Prostate gland (tissue), 2 donors: Measurements from ENCODE around the gene THEM5. TPM values are rescaled to one million over a fixed set of nuclear protein-coding genes. Genes with fewer than 3 reads are reported as not detected.

Experiments
- DNase-seq: peaks from one replicate; pipeline ENCODE4 v3.0.0-alpha.2; 2019; ENCODE audit warnings: low spot score
- H3K27ac ChIP-seq, 2 donors: fragments of 200-600 bp; sonication (generic); 2 replicates each; pipeline ENCODE4 v1.5.1; 2017 to 2019
- H3K27me3 ChIP-seq: fragments of 200-600 bp; sonication (generic); replicated peaks from 2 replicates; pipeline ENCODE4 v1.5.1; 2019; ENCODE audit not compliant: insufficient read depth
- H3K36me3 ChIP-seq, 2 donors: fragments of 200-600 bp; sonication (generic); 1 replicate in 1 of 2; 2 replicates in 1 of 2; pipeline versions ENCODE4 v1.5.1 to v1.8.1; 2017 to 2019
- H3K4me1 ChIP-seq: fragments of 200-600 bp; sonication (generic); replicated peaks from 2 replicates; pipeline ENCODE4 v1.5.1; 2019
- H3K4me3 ChIP-seq, 2 donors: fragments of 200-600 bp; sonication (generic); 2 replicates each; pipeline ENCODE4 v1.5.1; 2017 to 2019
- H3K9me3 ChIP-seq: fragments of 200-600 bp; sonication (generic); 2 replicates; pipeline ENCODE4 v1.5.1; 2017
- CTCF ChIP-seq, 4 experiments: fragments of 200-600 bp in 2 of 4; fragments of 450-650 bp in 2 of 4; sonication (generic) in 2 of 4; IDR thresholded peaks; 1 replicate in 3 of 4; 2 replicates in 1 of 4; pipeline ENCODE4 v1.5.1; 2016 to 2019; ENCODE audit warnings: antibody characterized with exemption in 4 of 4, mild to moderate bottlenecking in 2 of 4, moderate library complexity in 2 of 4
- POLR2A ChIP-seq: fragments of 450-650 bp; IDR thresholded peaks from one replicate; pipeline ENCODE4 v1.6.1; 2016; ENCODE audit warnings: antibody characterized with exemption, mild to moderate bottlenecking
- POLR2AphosphoS5 ChIP-seq: sonication (generic); formaldehyde crosslinking; IDR thresholded peaks from one replicate; pipeline ENCODE4 v1.6.1; 2017; ENCODE audit warnings: antibody characterized with exemption
- WGBS: methylation state at CpG from one replicate; pipeline ENCODE4 v1.1.5; 2018; 5-methylcytosine and 5-hydroxymethylcytosine counted together
- intact Hi-C: fragments of 100-400 bp; cut with DNase I; formaldehyde crosslinking; loops from one replicate; pipeline ENCODE4 v1.14.2; 2022
- total RNA-seq, 2 donors: library from RNA; depleted of rRNA; stranded (reverse); fragments of >200 nt; gene quantifications; one replicate each; pipeline ENCODE4 v1.1.0, GENCODE V29; 2016

THEM5 gene
- total RNA-seq, 2 donors from 2014 or later: not detected

- H3K36me3 ChIP-seq: no peaks in the 10 kb centered on the region
- H3K27me3 ChIP-seq: no peaks in the 10 kb centered on the region
- intact Hi-C loops: no loop called here
- H3K4me1 ChIP-seq: peaks cover 25% of the 10 kb centered on the region
- no peak for DNase-seq
- 60% methylated on average over 3 of the region's 3 CpGs for WGBS
- no peak overlapping the region for H3K4me3 ChIP-seq
- no peaks in the 10 kb centered on the region for H3K9me3 ChIP-seq
- H3K27ac ChIP-seq: peak overlapping the region; percentile 64 to 68
- TF ChIP-seq POLR2A (no peak), POLR2AphosphoS5 (no peak), CTCF (IDR thresholded peaks at IDR 0.05) (no peak)
These were observed 16.3 kb downstream of the THEM5 start for GRCh38 chr1:151837197-151837596.

DNA sequence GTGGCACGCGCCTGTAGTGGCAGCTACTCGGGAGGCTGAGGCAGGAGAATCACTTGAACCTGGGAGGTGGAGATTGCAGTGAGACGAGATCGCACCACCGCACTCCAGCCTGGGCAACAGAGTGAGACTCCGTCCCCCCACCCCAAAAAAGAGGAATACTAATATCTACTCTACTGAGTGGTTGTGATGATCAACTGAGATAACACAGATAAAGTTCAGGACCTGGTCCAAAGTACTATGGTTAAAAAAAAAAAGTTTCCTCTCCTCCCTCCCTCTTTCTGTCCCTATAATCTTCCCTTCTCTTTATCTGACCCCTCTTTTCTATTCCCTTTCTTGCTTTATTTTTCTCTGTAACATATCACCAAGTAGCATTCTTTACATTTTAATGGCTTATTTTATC, 17.9 kb downstream of the THEM5 start:
- H3K4me1 ChIP-seq: peaks cover 25% of the 10 kb centered on the region
- WGBS: 95% methylated on average over 7 of the region's 7 CpGs
- H3K36me3 ChIP-seq: no peaks in the 10 kb centered on the region
- intact Hi-C loops: no loop called here
- no peak for DNase-seq
- TF ChIP-seq POLR2AphosphoS5 (no peak), CTCF (IDR thresholded peaks at IDR 0.05) (no peak), POLR2A (no peak)
- no peak overlapping the region for H3K4me3 ChIP-seq
- H3K9me3 ChIP-seq: no peaks in the 10 kb centered on the region
- H3K27me3 ChIP-seq: no peaks in the 10 kb centered on the region
- H3K27ac ChIP-seq: peak overlapping the region; percentile 64 to 68

- no peaks in the 10 kb centered on the region for H3K9me3 ChIP-seq
- H3K4me3 ChIP-seq: no peak overlapping the region
- peaks cover 29% of the 10 kb centered on the region for H3K4me1 ChIP-seq
- no peak for DNase-seq
- intact Hi-C loops: no loop called here
- TF ChIP-seq POLR2AphosphoS5 (no peak), CTCF (IDR thresholded peaks at IDR 0.05) (no peak), POLR2A (no peak)
- H3K27me3 ChIP-seq: no peaks in the 10 kb centered on the region
- 68% methylated on average over 3 of the region's 3 CpGs for WGBS
- no peak overlapping the region for H3K27ac ChIP-seq
- H3K36me3 ChIP-seq: no peaks in the 10 kb centered on the region
These were observed 19.3 kb downstream of the THEM5 start for GRCh38 chr1:151834239-151834638.

DNA sequence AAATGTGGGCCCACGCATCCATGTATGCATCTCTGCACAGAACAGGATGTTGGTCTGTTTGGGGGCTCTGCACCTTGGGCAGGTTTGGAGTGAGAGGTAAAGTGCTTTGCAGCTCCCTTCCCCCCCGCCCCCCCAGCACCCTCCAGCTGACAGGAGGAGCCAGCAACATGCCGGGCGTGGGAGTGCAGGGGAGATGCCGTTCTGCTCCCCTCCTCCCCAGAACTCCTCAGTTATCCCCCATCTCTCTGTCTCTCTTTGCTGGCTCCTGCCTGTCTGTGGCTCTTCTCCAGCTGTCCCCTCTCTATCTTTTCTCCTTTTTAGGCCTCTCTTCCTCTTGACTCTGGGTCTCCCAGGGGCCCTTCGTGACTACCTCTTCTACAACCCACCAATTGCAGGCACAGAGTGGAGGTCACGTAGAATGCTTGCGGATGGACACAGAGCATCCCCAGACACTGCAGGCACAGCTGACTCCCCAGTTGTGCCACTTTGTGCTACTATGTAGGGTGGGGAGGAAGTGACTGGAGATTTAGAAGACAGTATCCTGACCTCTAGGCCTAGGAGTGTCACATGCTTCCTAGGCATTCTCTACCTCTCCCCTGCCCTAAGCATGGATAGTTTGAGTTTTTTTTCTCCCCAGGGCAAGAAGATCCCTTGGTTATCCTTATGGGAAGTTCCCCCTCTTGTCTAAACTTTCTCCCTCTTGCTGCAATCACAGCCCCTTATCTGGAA, 20.2 kb downstream of the THEM5 start:
- peaks cover 29% of the 10 kb centered on the region for H3K4me1 ChIP-seq
- WGBS: 63% methylated on average over 8 of the region's 8 CpGs
- no peaks in the 10 kb centered on the region for H3K27me3 ChIP-seq
- H3K9me3 ChIP-seq: no peaks in the 10 kb centered on the region
- TF ChIP-seq POLR2AphosphoS5: no peak
- no peak for TF ChIP-seq POLR2A
- TF ChIP-seq CTCF (IDR thresholded peaks at IDR 0.05): no peak
- intact Hi-C loops: no loop called here
- no peak overlapping the region for H3K4me3 ChIP-seq
- no peak for DNase-seq
- no peaks in the 10 kb centered on the region for H3K36me3 ChIP-seq
- peak overlapping the region; percentile 63 to 89 for H3K27ac ChIP-seq
